H7 (cell line): ENCODE results near the gene HPSE. TPM values are rescaled to one million over a fixed set of nuclear protein-coding genes. Genes with fewer than 3 reads are reported as not detected.

Experiments used
- DNase-seq: peaks from one replicate; pipeline ENCODE4 v3.0.0; 2012
- H3K27me3 ChIP-seq: 2 replicates; pipeline ENCODE4 v1.6.0; 2011; ENCODE audit warnings: mild to moderate bottlenecking, low read length; ENCODE audit not compliant: control insufficient read depth, insufficient read depth
- H3K36me3 ChIP-seq: replicated peaks from 2 replicates; pipeline ENCODE4 v1.5.1; 2011; ENCODE audit warnings: low read length; ENCODE audit not compliant: control insufficient read depth, insufficient read depth
- H3K4me3 ChIP-seq: 2 replicates; pipeline ENCODE4 v1.5.1; 2011; ENCODE audit warnings: low read depth, mild to moderate bottlenecking, control low read depth, low read length, moderate library complexity; ENCODE audit not compliant: insufficient read depth
- total RNA-seq: library from RNA; depleted of rRNA; stranded (reverse); fragments of >200 nt; shearing (Covaris generic); gene quantifications from 2 replicates; pipeline ENCODE4 v1.2.3, GENCODE V29; 2014; rRNA removed

Gene HPSE
- total RNA-seq, result 0.62 and 0.78 TPM in 2 replicates

GRCh38 chr4:83334425-83335241, at the start of gene HPSE:
Gene HPSE (minus strand): TSS chr4:83334848. CDS start chr4:83334782, 66 bp downstream.
- Histone ChIP-seq H3K27me3 (peaks cover 44% of the 10 kb centered on the region), H3K36me3 (no peaks in the 10 kb centered on the region), H3K4me3 (peak within 1 kb of the TSS; percentile 65)
- DNase-seq, result peak; percentile 93

- H3K36me3 ChIP-seq, result no peaks in the 10 kb centered on the region
- no peaks in the 10 kb centered on the region; the same call in 1 of the 2 replicates for H3K27me3 ChIP-seq
- DNase-seq, result no peak
- H3K4me3 ChIP-seq, result no peak overlapping the region
Measured at GRCh38 chr4:83382850-83383249, 48.2 kb upstream of the HPSE start.

- Histone ChIP-seq H3K4me3 (no peak overlapping the region), H3K27me3 (no peaks in the 10 kb centered on the region; the same call in 1 of the 2 replicates), H3K36me3 (no peaks in the 10 kb centered on the region)
- no peak for DNase-seq
Measured at GRCh38 chr4:83381173-83381572, 46.5 kb upstream of the HPSE start.

DNA sequence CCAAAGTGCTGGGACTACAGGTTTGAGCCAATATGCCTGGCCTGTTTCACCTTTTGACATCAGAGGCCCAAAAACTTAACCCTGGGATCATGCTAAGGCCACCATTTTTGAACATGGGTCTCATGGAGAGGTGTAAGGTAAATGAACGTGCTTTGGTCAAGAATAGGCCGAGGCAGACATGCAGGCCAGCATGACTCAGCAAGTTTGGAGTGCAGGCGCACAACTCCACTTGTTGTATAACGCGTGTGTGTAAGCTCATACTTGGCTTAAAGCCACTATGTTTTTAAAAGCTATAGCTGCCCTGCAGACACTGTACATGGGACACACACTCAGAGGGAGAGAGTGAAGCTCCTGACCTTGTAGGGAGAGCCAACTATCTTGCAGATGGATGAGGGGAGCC, 43.8 kb upstream of the HPSE start:
- Histone ChIP-seq H3K4me3 (no peak overlapping the region), H3K36me3 (no peaks in the 10 kb centered on the region), H3K27me3 (no peaks in the 10 kb centered on the region; the same call in 1 of the 2 replicates)
- no peak for DNase-seq

DNA sequence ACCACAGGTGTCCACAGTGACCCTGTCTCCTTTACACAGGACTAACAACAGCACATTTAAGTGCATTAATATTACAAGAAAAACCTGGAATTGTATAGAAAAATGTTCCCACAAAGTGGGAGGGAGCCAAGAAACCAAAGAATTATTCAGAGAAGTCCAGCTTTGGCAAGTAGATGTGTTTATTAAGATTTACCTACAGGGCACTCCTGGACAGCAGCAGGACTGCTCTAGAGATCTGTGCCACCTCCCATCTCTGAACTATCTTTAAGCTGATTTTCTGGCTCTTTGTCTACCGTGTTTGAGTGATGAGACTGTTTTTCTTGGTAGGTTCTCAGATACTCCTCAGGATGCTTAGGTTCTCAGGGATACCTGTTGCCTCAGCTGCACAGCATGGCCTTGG, 38.3 kb upstream of the HPSE start:
- DNase-seq, result no peak
- Histone ChIP-seq H3K4me3 (no peak overlapping the region), H3K27me3 (no peaks in the 10 kb centered on the region; the same call in 1 of the 2 replicates), H3K36me3 (no peaks in the 10 kb centered on the region)

DNA sequence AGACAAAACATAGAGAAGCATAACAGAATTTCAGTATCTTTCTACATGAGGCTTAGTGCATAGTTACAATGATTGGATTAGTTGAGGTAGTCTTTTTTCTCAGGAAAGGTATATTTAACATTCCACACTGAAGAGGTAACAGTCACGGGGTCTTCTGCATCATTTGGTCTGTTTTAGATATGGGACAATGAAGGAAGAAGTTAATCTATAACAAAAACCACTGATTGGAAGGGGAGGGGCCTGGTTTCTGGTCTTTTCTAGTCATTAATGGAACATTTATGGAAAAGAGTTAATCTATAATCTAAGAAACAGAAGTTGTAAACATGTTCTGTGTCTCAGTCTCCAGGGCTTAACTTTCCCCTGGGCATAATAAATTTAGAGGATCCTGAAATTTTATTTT, 37.3 kb upstream of the HPSE start:
- no peaks in the 10 kb centered on the region for H3K36me3 ChIP-seq
- H3K27me3 ChIP-seq, result no peaks in the 10 kb centered on the region
- no peak overlapping the region for H3K4me3 ChIP-seq
- DNase-seq, result no peak

DNA sequence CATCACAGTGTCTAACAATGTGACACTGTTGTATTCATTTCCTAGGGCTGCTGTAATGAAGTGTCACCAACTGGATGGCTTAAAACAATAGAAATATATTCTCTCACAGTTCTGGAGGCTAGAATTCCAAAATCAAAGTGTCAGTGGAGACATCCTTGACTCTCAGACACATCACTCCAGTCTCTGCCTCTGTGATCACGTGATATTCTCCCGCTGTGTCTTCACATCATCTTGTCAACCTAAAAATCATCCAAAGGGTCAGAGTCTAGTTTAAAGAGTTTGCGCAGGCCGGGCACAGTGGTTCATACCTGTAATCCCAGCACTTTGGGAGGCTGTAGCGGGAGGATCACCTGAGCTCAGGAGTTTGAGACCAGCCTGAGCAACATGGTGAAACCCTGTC, 36.6 kb upstream of the HPSE start:
- Histone ChIP-seq H3K4me3 (no peak overlapping the region), H3K36me3 (no peaks in the 10 kb centered on the region), H3K27me3 (no peaks in the 10 kb centered on the region)
- no peak for DNase-seq

- Histone ChIP-seq H3K27me3 (no peaks in the 10 kb centered on the region), H3K36me3 (no peaks in the 10 kb centered on the region), H3K4me3 (no peak overlapping the region)
- DNase-seq, result no peak
Measured at GRCh38 chr4:83370640-83370906, 35.9 kb upstream of the HPSE start.

DNA sequence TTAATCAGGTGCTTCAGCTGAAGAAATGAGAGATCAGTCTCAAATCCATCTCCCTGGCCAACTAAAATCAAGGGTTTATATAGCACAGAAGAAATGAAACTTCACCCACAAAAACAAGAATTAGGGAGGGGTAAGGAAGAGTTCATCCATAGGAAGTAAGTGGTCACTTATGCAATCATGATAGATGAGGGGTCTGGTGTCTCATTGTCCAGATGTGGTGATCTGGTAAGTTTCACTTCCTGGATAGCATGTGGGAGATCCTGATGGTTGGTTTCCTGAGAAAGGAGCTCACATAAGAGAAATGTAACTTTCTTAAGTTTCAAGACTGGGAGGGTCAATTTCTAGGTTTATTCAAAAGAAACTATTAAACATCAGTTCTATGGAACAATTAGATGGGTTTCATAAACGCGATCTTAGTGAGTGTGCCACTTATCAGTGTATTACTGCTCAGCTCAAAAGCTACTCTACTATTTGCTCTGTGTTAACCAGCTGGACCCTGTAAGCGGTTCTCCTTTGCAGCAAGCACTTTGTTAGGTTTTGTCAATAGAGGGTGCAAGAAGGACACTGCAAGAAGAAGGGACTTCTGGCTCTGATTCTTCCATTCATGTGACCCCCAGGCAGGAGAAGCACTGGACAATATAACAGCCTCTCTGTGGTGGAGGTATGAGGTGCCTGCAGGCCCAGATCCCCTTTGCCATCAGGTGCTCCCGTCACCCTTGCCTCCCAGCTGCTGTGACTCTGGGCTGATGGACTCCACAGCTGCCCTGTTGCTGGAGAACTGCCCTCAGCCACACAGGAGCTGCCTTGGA, 35.4 kb upstream of the HPSE start:
- Histone ChIP-seq H3K27me3 (no peaks in the 10 kb centered on the region), H3K4me3 (no peak overlapping the region)

GRCh38 chr4:83364312-83364711, 29.7 kb upstream of the HPSE start:
- Histone ChIP-seq H3K4me3 (no peak overlapping the region), H3K27me3 (no peaks in the 10 kb centered on the region), H3K36me3 (no peaks in the 10 kb centered on the region)
- DNase-seq, result no peak

More for the DNA sequence above, 35.4 kb upstream of the HPSE start:
- H3K36me3 ChIP-seq, result no peaks in the 10 kb centered on the region
- DNase-seq, result no peak

DNA sequence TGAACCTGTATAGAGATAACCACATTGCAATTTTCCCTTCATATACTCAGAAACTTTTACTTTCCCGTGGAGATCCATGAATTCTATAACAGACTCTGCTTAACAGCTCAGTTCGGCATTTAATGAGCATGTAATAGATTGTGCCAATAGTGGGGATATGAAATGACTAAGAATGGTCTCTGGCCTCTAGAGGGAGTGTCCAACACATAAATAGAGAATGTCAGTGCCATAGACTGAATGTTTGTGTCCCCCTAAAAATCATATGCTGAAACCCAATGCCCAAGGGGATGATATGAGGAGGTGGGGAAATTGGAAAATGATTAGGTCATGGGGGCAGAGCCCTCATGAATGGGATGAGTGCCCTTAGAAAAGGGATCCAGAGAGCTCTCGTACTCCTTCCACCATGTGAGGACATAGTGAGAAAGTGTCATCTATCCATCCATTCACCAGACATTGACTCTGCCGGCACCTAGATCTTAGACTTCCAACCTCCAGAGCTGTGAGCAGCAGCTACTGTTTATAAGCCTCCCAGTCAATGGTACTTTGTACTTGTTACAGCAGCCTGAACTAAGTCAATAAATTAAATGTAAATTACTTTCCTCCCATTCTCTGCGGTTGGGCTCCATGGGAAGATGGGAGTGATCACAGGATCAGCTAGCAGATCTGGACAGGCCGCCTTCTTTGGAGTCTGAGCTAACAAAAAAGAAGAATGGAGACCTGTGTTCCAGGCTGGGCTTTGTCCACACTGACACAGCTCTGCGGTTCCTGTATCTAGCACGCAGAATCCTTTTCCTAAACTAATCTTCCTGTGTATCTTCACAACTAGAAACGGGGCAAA, 28.1 kb upstream of the HPSE start:
- Histone ChIP-seq H3K36me3 (no peaks in the 10 kb centered on the region), H3K4me3 (no peak overlapping the region), H3K27me3 (no peaks in the 10 kb centered on the region)
- DNase-seq, result no peak

GRCh38 chr4:83361416-83362103, 26.9 kb upstream of the HPSE start:
- no peaks in the 10 kb centered on the region for H3K36me3 ChIP-seq
- H3K27me3 ChIP-seq, result no peaks in the 10 kb centered on the region
- no peak overlapping the region for H3K4me3 ChIP-seq
- peak; percentile 54 for DNase-seq

DNA sequence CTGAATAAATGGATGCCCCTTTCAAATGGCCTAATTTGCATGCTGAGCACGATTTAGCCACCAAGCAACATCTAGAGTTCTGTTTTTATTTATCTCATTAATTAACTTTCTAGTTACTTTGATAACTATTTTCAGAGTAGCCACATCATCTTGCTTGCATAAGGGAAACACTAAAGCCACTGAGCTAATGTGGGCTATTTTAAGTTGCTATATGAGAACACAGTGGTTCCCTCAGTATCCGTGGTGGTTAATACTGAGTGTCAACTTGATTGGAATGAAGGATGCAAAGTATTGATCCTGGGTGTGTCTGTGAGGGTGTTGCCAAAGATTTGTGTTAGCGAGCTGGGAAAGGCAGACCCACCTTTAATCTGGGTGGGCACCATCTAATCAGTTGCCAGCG, 25.4 kb upstream of the HPSE start:
- H3K36me3 ChIP-seq, result no peaks in the 10 kb centered on the region
- DNase-seq, result no peak
- no peak overlapping the region for H3K4me3 ChIP-seq
- no peaks in the 10 kb centered on the region for H3K27me3 ChIP-seq

DNA sequence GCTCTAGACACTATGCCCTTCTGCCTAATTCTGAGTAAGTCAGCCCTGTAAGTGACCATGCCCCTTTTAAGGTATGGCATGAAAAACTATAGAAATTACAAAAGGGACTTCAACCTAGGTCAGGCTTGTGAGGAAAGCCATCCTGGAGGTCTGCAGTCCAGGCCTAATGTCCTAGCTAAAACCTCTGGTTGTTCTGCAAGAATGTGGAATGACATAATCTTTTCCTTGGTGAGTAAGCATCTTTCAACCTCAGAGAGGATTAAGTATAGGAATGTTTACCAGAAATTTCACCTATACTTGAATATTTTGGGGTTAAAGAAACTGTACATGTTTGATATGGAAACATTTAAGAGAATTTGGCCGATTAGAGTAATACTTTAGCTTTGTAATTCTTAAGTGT, 23.8 kb upstream of the HPSE start:
- no peaks in the 10 kb centered on the region for H3K36me3 ChIP-seq
- no peak for DNase-seq
- no peak overlapping the region for H3K4me3 ChIP-seq
- no peaks in the 10 kb centered on the region for H3K27me3 ChIP-seq
